GM23248 (cell line): ENCODE results near the gene SEC24B. TPM values are rescaled to one million over a fixed set of nuclear protein-coding genes. Genes with fewer than 3 reads are reported as not detected.

Experiments
- DNase-seq: peaks from one replicate; pipeline ENCODE4 v3.0.0-alpha.2; 2015
- H2AFZ ChIP-seq: fragments of 200-600 bp; sonication (generic); 2 replicates; pipeline ENCODE4 v1.6.1; 2016; ENCODE audit warnings: antibody characterized with exemption
- H3F3A ChIP-seq: fragments of 200-600 bp; sonication (generic); 2 replicates; pipeline ENCODE4 v1.6.1; 2016; ENCODE audit warnings: mild to moderate bottlenecking, antibody characterized with exemption, mixed run types; ENCODE audit not compliant: insufficient read depth
- H3K27ac ChIP-seq: fragments of 200-600 bp; sonication (generic); 2 replicates; pipeline ENCODE4 v1.5.1; 2016; ENCODE audit warnings: mild to moderate bottlenecking
- H3K27me3 ChIP-seq: fragments of 200-600 bp; sonication (generic); replicated peaks from 2 replicates; pipeline ENCODE4 v1.6.1; 2016; ENCODE audit warnings: mild to moderate bottlenecking; ENCODE audit not compliant: insufficient read depth
- H3K36me3 ChIP-seq: fragments of 200-600 bp; sonication (generic); 2 replicates; pipeline ENCODE4 v1.6.1; 2016; ENCODE audit warnings: low read depth, mild to moderate bottlenecking
- H3K4me1 ChIP-seq: fragments of 200-600 bp; sonication (generic); 2 replicates; pipeline ENCODE4 v1.6.1; 2016; ENCODE audit warnings: mild to moderate bottlenecking; ENCODE audit not compliant: insufficient read depth
- H3K4me2 ChIP-seq: fragments of 200-600 bp; sonication (generic); one replicate; pipeline ENCODE4 v1.6.1; 2016; ENCODE audit warnings: mild to moderate bottlenecking; ENCODE audit not compliant: unreplicated experiment
- H3K4me3 ChIP-seq: fragments of 200-600 bp; sonication (generic); 2 replicates; pipeline ENCODE4 v1.5.1; 2016; ENCODE audit warnings: mild to moderate bottlenecking
- H3K79me2 ChIP-seq: fragments of 200-600 bp; sonication (generic); 2 replicates; pipeline ENCODE4 v1.6.1; 2016; ENCODE audit warnings: mild to moderate bottlenecking; ENCODE audit not compliant: insufficient read depth
- H3K9ac ChIP-seq: fragments of 200-600 bp; sonication (generic); 2 replicates; pipeline ENCODE4 v1.6.1; 2016; ENCODE audit warnings: mild to moderate bottlenecking
- H3K9me2 ChIP-seq: fragments of 200-600 bp; sonication (generic); 2 replicates; pipeline ENCODE4 v1.6.1; 2016; ENCODE audit warnings: mixed run types, mild to moderate bottlenecking, moderate library complexity; ENCODE audit not compliant: insufficient read depth
- H3K9me3 ChIP-seq: fragments of 200-600 bp; sonication (generic); one replicate; pipeline ENCODE4 v1.6.1; 2017; ENCODE audit warnings: low read depth
- H4K20me1 ChIP-seq: fragments of 200-600 bp; sonication (generic); 2 replicates; pipeline ENCODE4 v1.6.0; 2016; ENCODE audit not compliant: insufficient read depth
- EZH2 ChIP-seq: fragments of 200-600 bp; sonication (generic); IDR thresholded peaks from 2 replicates; pipeline ENCODE4 v1.6.1; 2018; ENCODE audit warnings: antibody characterized with exemption, mild to moderate bottlenecking; ENCODE audit not compliant: insufficient read depth, poor library complexity, severe bottlenecking
- EZH2phosphoT487 ChIP-seq: fragments of 200-600 bp; sonication (generic); IDR thresholded peaks from 2 replicates; pipeline ENCODE4 v1.6.1; 2018; ENCODE audit warnings: antibody characterized with exemption, moderate library complexity, mild to moderate bottlenecking, low read depth; ENCODE audit not compliant: insufficient read depth
- WGBS, 2 experiments: methylation state at CpG; one replicate each; pipeline ENCODE4 v1.1.6; 2015 to 2017; ENCODE audit warnings: low lambda C conversion rate in 2 of 2, low coverage in 1 of 2; ENCODE audit errors: missing lambda C conversion rate in 2 of 2; 5-methylcytosine and 5-hydroxymethylcytosine counted together
- in situ Hi-C: fragments of 300-500 bp; cut with MboI; formaldehyde crosslinking; loops from 2 replicates; pipeline ENCODE4 v1.15.0; 2020
- polyA plus RNA-seq: library from polyadenylated mRNA; unstranded; fragments of >200 nt; fragmentation: Nextera tagmentation; extraction: Ambion mirVana; gene quantifications from 2 replicates; pipeline ENCODE4 v1.2.1, GENCODE V29; 2016
- total RNA-seq: library from RNA; depleted of rRNA; stranded (reverse); fragments of >200 nt; shearing (Covaris generic); gene quantifications from 2 replicates; pipeline ENCODE4 v1.2.3, GENCODE V29; 2014

The SEC24B gene
- total and polyA plus RNA-seq, 2 experiments from 2014 or later, result 20.3 to 26.6 TPM

DNA sequence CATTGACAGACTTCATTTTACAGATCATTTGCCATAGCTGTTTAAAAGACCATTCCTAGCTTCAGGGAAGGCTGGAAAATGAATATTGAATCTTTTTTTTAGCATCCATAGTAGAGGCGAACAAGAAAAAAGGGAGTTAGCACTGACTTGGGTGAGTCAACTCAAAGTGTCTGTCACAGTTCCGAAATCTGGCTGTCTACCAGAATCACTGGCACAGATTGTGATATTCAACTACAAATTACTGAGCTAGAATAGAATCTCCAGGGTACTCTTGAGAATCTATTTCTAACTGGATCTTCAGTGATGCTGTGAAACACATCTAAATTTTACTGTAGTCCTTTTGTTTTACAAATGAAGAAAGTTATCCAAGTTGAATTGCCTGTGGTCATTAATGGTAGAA lies 31.5 kb downstream of the SEC24B start:
- in situ Hi-C loops, result no loop called here

DNA sequence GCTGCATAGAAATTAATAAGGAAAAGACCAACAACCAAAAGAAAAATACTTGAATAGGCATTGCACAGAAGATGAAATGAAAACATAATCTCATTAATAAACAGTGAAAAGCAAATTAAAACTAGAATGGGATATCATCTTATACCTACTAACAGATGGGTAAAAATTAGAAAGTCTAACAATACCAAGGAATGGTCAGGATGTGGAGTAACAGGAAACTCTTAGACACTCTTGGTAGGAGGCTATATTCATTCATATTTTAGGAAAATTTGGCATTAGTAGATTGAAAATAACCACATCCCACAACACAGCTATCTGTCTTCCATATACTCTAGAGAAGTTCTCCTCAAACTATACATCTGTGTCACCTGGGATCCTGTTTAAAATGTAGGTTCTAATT lies 36.3 kb downstream of the SEC24B start:
- H2AFZ ChIP-seq, result no peak overlapping the region
- DNase-seq, result no peak
- peaks cover 15% of the 10 kb centered on the region for H3K4me1 ChIP-seq
- peaks cover 29% of the 10 kb centered on the region for H3F3A ChIP-seq
- in situ Hi-C loops, result no loop called here
- no peaks in the 10 kb centered on the region for H3K9me2 ChIP-seq
- H3K4me2 ChIP-seq, result no peak overlapping the region
- no peak overlapping the region for H3K4me3 ChIP-seq
- no peaks in the 10 kb centered on the region for H3K9me3 ChIP-seq
- TF ChIP-seq EZH2phosphoT487, result no peak
- no peak for TF ChIP-seq EZH2
- no peak overlapping the region for H3K27ac ChIP-seq
- no peaks in the 10 kb centered on the region for H3K27me3 ChIP-seq
- peaks cover 100% of the 10 kb centered on the region for H3K79me2 ChIP-seq
- H4K20me1 ChIP-seq, result peaks cover 42% of the 10 kb centered on the region
- H3K36me3 ChIP-seq, result peaks cover 31% of the 10 kb centered on the region
- H3K9ac ChIP-seq, result no peak overlapping the region

More for the DNA sequence above, 31.5 kb downstream of the SEC24B start:
- Histone ChIP-seq H3K4me2 (no peak overlapping the region), H4K20me1 (peaks cover 17% of the 10 kb centered on the region; the same call in 1 of the 2 replicates), H3K79me2 (peaks cover 100% of the 10 kb centered on the region), H3K36me3 (peaks cover 36% of the 10 kb centered on the region; the same call in 1 of the 2 replicates), H3K4me3 (no peak overlapping the region), H3K9me3 (no peaks in the 10 kb centered on the region), H3K4me1 (no peaks in the 10 kb centered on the region), H3K9ac (no peak overlapping the region), H3K27ac (no peak overlapping the region), H3F3A (0 out of 2 replicates have a peak, but pooled peaks cover 4% of the 10 kb centered on the region), H2AFZ (no peak overlapping the region), H3K9me2 (no peaks in the 10 kb centered on the region), H3K27me3 (no peaks in the 10 kb centered on the region)
- TF ChIP-seq EZH2, result no peak
- no peak for TF ChIP-seq EZH2phosphoT487
- peak; percentile 45 for DNase-seq
- whole genome bisulfite sequencing, 2 experiments, result 52 to 54% methylated on average over 2 of the region's 2 CpGs

DNA sequence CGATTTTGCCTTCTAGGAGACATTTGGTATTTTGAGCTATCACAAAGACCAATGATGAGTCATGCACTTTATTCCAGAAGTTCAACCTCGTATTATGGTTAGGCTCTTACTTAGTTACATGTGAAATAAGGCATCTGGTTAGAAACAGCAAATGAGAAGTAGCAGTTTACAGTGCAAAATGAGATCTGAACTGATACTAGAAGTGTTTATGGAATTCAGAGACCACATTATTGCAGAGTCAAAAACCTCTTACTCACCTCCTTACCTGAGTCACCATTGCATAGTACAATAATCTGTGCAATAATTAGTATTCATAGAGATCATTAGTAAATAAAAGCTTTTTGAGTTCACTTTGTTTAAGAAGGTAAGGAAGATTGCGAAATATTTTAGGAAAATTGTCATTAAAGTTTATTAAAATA lies 38.7 kb downstream of the SEC24B start:
- H3F3A ChIP-seq, result peaks cover 29% of the 10 kb centered on the region
- peak overlapping the region; percentile 64 for H3K4me2 ChIP-seq
- peak overlapping the region; percentile 47 for H3K27ac ChIP-seq
- no peak overlapping the region for H2AFZ ChIP-seq
- H3K4me1 ChIP-seq, result peaks cover 15% of the 10 kb centered on the region
- H3K9me2 ChIP-seq, result no peaks in the 10 kb centered on the region
- TF ChIP-seq EZH2phosphoT487 (0 out of 2 replicates have a peak, but pooled peaks have one; percentile 67), EZH2 (no peak)
- in situ Hi-C loops, result no loop called here
- H3K79me2 ChIP-seq, result peaks cover 100% of the 10 kb centered on the region
- H3K4me3 ChIP-seq, result no peak overlapping the region
- 41 to 44% methylated on average over 3 of the region's 3 CpGs for WGBS, 2 experiments
- peaks cover 30% of the 10 kb centered on the region for H3K36me3 ChIP-seq
- H3K9ac ChIP-seq, result no peak overlapping the region
- peaks cover 42% of the 10 kb centered on the region for H4K20me1 ChIP-seq
- no peaks in the 10 kb centered on the region for H3K9me3 ChIP-seq
- H3K27me3 ChIP-seq, result no peaks in the 10 kb centered on the region
- peak; percentile 78 for DNase-seq

DNA sequence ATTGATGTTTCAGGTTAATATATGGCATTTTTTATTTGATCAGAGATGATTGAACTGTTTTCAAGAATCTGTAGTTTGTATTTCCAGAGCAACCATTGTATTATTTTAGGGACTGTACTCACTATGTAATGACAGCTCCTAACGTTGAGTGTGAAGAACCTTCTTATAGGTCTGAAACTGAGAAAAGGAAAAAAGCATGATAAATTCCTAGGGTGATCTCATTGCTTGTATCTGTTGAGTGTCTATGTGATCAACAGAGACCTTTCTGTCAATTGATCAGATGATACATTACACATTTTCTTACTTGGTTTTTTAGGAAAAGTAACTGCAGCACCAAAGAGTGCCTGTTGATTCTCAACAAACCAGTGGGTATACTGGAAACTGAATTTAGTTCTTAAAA lies 40.2 kb downstream of the SEC24B start:
- WGBS, 2 experiments, result 24 to 30% methylated on average over 1 of the region's 1 CpG
- H4K20me1 ChIP-seq, result peaks cover 35% of the 10 kb centered on the region

DNA sequence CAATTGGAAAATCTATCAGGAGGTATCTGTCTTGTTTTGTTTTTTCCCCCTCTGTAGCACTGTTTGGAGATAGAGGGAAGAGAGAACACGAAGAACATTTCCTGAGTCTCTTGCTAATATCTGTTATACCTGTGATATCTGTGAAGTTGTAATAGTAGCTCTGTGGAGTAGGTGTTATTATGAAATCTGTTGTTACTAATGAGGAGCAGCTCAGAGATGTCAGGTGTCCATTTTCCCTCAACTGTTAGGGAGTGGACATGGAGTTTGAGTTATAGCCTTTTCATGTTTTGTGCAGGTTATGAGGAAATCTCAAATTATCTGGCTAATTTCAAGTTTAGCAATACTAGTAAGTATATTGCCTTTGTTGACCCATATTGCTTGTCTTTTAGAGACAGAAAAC lies 52.4 kb downstream of the SEC24B start:
- no peak overlapping the region for H3K27ac ChIP-seq
- no peaks in the 10 kb centered on the region for H3K4me1 ChIP-seq
- DNase-seq, result no peak
- peaks cover 7% of the 10 kb centered on the region; the same call in 1 of the 2 replicates for H4K20me1 ChIP-seq
- TF ChIP-seq EZH2 (no peak), EZH2phosphoT487 (no peak)
- WGBS, 2 experiments, result 94 to 97% methylated on average over 1 of the region's 1 CpG
- peaks cover 27% of the 10 kb centered on the region for H3K36me3 ChIP-seq
- in situ Hi-C loops, result no loop called here
- H3K9me3 ChIP-seq, result no peaks in the 10 kb centered on the region
- no peaks in the 10 kb centered on the region for H3F3A ChIP-seq
- H3K9me2 ChIP-seq, result no peaks in the 10 kb centered on the region
- no peak overlapping the region for H3K9ac ChIP-seq
- no peaks in the 10 kb centered on the region for H3K27me3 ChIP-seq
- no peak overlapping the region for H3K4me2 ChIP-seq
- peaks cover 97% of the 10 kb centered on the region for H3K79me2 ChIP-seq
- H3K4me3 ChIP-seq, result no peak overlapping the region
- no peak overlapping the region for H2AFZ ChIP-seq

More for the DNA sequence above, 40.2 kb downstream of the SEC24B start:
- H3K27me3 ChIP-seq, result no peaks in the 10 kb centered on the region
- no peak overlapping the region for H3K4me3 ChIP-seq
- no peak for DNase-seq
- H3F3A ChIP-seq, result peaks cover 25% of the 10 kb centered on the region
- H3K9me3 ChIP-seq, result no peaks in the 10 kb centered on the region
- no peak overlapping the region for H2AFZ ChIP-seq
- H3K36me3 ChIP-seq, result peaks cover 26% of the 10 kb centered on the region
- peaks cover 15% of the 10 kb centered on the region for H3K4me1 ChIP-seq
- no peak overlapping the region for H3K4me2 ChIP-seq
- H3K79me2 ChIP-seq, result peaks cover 100% of the 10 kb centered on the region
- H3K9ac ChIP-seq, result no peak overlapping the region
- H3K27ac ChIP-seq, result no peak overlapping the region
- no peaks in the 10 kb centered on the region for H3K9me2 ChIP-seq
- in situ Hi-C loops, result no loop called here
- TF ChIP-seq EZH2 (no peak), EZH2phosphoT487 (no peak)
